ENCODE measurements around the gene RARS2.
A peak's percentile ranks its signal among the peaks of the same experiment; 100 is the strongest.
"Not testable (repeated sequence)": the region's sequence is repeated elsewhere in the genome, so short reads cannot be mapped to it uniquely, and the experiment has no call there.

Gene RARS2

DNA sequence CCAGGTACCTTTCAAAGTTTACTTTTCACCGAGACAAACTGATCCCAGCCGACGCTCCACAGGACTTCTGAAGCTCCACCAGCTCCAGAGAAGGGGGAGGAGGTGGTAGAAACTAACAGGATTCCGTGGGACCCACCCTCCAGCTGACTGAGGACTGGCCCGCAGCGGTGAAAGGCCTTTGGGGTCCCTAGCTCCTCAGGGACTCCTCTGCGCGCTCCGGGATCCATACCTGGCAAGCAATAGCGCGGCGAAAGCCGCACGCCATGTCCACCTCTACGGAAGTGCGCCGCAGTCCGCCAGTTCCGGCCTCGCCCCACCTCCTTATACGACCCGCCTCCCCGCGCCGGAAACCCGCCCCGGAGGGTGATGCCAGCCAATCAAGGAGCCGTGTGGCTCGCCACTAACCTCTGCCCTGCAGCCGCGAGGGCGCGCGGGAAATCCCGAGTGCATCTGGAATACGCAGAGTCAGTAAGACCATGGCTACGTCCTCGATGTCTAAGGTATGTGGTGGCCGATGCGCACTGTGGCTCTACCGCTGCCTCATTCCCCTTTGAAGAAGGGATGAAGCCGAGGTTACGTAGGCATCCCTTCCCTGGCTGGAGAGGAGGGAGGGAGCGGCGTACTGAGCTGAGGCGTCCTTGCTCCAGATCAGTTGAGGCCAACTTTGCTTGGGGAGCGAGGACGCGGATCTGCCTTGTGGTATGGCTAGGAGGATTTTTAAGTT, at the start of gene RARS2, which contains the start of gene ORC3:
Gene RARS2, minus strand, starts transcription at position 295 of the 724 bp plus-strand sequence. Its CDS starts 30 bp downstream, at position 265.
Gene ORC3, plus strand, starts transcription at position 443 of the 724 bp plus-strand sequence. Its CDS starts 34 bp downstream, at position 477.
- DNase-seq, result peak; percentile 72

- no peak for DNase-seq
Measured at GRCh38 chr6:87639373-87639772, 49.6 kb upstream of the RARS2 start.

DNA sequence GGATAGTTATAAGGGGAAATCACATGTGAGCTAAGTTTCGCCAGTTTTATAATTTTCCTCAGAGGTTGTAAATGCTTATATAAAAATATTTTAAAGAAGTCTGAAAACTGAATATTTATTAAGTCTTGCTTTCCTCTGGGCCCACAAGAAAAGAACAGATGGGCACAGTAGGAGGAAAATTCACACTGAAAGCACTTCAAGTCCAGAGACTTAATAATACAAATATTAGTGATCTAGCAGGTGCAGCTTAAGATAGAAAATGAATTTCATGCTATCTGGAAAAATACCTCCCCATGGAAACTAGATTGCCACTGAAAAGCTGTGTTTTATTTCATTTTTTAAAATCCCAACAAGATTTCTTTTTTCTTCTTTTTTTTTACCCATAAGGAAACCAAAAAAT, 47.3 kb upstream of the RARS2 start:
- no peak for DNase-seq

- no peak for DNase-seq
Measured at GRCh38 chr6:87636315-87636714, 46.5 kb upstream of the RARS2 start.

- DNase-seq, result no peak
Measured at GRCh38 chr6:87633851-87634250, 44.1 kb upstream of the RARS2 start.

DNA sequence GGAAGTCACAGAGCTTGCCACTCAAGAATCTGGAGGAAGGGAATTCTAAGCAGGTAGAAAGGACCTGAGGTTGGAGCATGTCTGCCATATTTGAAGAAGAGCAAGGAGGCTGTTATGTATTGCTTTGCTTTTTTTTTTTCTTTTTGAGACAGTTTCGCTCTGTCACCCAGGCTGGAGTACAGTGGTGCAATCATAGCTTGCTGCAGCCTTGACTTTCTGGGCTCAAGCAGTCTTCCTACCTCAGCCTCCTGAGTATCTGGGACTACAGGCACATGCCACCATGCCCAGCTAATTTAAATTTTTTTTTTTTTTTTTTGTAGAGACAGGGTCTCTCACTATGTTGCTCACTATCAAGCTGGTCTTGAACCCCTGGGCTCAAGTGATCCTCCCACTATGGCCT, 41.0 kb upstream of the RARS2 start:
- no peak for DNase-seq

DNA sequence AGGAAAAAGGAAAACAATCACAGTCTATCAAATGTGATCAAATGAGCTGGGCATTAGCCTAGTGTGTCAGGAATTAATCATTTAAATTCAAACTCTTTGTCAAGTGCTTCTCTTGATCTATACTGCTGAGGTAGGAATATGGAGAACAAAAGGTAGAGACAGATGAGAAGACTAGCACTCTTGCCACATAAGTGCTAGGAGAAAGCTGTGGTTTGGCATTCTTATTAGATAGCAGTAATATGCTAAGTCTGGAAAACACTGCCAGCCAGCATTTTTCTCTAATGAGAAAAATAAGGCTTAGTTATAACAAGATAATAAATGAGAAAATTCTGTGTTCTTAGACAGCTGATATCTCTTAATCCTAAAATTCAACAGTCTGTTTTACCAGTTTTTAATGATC, 39.1 kb upstream of the RARS2 start:
- no peak for DNase-seq

GRCh38 chr6:87628424-87628823, 38.6 kb upstream of the RARS2 start:
- DNase-seq, result no peak

DNA sequence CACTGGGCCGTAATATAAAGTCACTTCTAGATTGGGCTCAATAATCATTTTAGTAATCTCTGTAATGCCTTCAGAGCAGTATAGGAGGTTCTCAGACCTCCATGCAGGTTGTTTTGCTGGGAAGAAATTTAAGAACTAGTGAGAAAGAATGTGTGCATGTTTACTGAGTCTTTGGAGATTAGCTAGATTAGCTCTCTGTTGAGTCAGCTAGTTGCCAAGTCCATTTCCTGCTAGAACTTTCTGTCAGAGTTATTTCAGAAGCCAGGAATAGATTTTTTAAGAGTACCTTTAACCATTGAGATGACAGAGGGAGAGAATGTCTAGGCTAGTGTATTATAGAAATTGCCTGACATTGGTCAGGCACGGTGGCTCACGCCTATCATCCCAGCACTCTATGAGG, 33.5 kb upstream of the RARS2 start:
- no peak for DNase-seq

GRCh38 chr6:87618531-87618930, 28.7 kb upstream of the RARS2 start:
- no peak for DNase-seq

GRCh38 chr6:87617405-87617804, 27.6 kb upstream of the RARS2 start:
- no peak for DNase-seq

- not testable (repeated sequence) for DNase-seq
Measured at GRCh38 chr6:87613018-87613417, 23.2 kb upstream of the RARS2 start.

DNA sequence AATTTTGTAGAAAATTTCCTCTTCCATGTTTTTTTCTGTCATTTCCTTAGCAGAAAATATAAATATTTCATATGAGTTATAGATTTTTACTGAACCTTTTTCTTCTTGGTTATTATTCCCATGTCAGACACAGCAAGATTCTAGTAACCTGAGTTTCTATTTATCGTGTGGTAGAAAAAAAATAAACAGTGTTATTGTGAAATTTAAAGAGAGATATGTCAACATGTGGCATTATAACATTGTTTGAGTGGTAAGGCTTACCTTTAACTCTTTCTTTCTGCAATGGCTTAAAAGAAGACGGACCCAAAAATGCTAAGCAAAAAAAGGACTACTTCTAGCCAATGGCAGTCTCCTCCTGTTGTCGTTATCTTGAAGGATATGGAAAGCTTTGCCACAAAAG, 19.0 kb upstream of the RARS2 start:
- DNase-seq, result no peak

DNA sequence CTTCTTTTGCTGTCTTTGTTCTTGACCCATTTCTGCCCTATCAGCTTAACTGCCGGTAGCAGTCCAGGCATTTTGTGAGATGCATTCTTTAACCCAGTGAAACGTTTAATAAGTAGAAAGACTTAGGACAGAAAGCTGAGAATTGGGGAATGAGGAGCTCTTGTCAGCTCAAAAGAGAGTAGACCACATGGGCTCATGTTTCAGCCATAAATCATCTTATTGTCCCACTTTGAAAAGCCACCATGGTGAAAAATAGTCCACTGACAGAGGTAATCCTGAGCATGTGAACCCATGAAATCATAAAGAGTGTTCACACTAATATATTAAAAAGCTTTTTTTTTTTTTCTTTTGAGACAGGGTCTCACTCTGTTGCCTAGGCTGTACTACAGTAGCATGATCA, 16.4 kb upstream of the RARS2 start:
- DNase-seq, result no peak

GRCh38 chr6:87600576-87600975, 10.8 kb upstream of the RARS2 start:
- DNase-seq, result no peak

- no peak for DNase-seq
Measured at GRCh38 chr6:87590990-87591389, 1.2 kb upstream of the RARS2 start.

DNA sequence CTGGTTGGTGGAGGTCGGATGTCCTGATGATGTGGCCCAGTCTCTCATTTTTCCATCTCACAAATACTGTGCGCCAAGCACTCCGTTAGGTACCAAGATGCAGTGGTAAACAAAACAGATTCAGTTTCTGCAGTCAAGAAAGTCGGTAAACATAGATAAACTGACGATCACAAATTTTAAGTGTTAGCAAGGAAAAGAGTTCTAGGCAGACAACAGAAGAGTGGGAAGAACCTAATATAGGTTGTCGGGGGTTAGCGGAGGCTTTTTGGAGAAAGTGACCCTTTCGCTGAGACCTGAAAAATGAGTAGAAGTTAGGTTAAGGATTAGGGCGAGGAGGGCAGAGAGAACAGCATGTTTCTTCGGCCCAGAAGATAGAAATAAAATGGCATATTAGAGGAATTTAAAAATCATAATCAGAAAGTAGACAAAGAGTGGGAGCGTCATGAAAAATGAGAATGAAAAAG, 662 bp upstream of the RARS2 start:
- no peak for DNase-seq

GRCh38 chr6:87588756-87589407, 905 bp downstream of the RARS2 start:
- DNase-seq, result no peak

DNA sequence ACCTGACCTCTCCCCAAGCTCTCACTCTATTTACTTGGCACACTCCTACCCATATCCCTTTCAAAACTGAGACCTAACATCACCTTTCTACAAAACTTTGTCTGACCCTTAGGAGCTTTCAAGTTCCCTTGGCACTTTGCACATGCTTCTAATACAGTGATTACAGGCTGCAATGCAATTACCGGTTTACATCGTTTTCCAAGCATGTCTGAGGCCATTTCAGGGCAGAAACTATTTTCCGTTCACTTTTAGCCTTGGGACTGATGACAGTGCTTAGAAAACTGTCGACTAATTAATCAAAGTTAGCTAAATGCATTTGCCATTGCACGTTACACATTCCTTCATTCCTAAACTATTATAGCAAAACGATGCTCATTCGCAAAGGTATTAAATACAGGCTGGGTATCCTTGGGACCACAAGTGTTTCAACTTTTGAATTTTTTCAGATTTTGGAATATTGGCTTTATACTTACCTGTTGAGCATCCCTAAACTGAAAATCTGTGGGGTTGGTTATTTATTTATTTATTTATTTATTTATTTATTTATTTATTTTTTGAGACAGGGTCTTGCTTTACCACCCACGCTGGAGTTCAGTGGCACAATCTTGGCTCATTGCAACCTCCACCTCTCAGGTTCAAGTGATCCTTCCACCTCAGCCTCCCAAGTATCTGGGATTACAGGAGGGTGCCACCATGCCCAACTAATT, 3.3 kb downstream of the RARS2 start:
- DNase-seq, result no peak

- no peak for DNase-seq
Measured at GRCh38 chr6:87583822-87584221, 6.0 kb downstream of the RARS2 start.

GRCh38 chr6:87575423-87575822, 14.4 kb downstream of the RARS2 start:
- peak; percentile 21 for DNase-seq

- DNase-seq, result peak; percentile 92
Measured at GRCh38 chr6:87574237-87574804, 15.5 kb downstream of the RARS2 start.

DNA sequence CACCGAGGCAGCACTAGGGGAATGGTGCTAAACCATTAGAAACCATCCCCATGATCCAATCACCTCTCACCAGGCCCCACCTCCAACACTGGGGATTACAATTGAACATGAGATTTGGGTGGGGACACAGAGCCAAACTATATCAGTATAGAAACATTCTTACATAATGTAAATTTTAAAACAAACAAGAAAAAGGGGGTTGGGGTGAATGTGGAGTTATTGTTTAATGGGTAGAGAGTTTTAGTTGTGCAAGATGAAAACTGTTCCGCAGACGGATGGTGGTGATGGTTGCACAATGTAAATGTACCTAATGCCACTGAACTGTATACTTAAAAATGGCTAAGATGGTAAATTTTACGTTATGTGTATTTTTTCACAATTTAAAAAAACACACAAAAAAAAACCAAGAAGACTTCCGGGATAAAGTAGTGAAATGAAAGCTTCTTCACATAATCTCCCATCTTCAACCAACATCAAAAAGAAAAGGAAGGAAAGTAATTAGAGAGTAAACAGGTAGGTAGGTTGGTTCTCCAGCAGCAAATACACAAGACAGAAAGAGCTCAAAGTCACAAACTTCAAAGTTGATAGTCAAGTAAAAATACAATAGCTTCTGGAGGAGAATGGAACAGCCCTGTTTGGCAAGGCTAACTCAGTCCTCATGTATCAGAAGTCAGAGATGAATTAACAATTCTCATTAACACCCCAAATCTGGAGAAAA, 16.3 kb downstream of the RARS2 start:
- no peak for DNase-seq

Data from NCI-H2029 treated with DMSO at 0.1 percent for 48 hours (cell line).